ENCODE data around the gene RASSF5.
A peak's percentile ranks its signal among the peaks of the same experiment; 100 is the strongest.
"Not testable (repeated sequence)": the region's sequence is repeated elsewhere in the genome, so short reads cannot be mapped to it uniquely, and the experiment has no call there.

The RASSF5 gene

GRCh38 chr1:206575165-206575893, 68.0 kb downstream of the RASSF5 start:
- DNase-seq, result no peak

GRCh38 chr1:206575894-206576737, 68.8 kb downstream of the RASSF5 start:
- DNase-seq, result peak; percentile 28

- no peak for DNase-seq
Measured at GRCh38 chr1:206577626-206578025, 70.3 kb downstream of the RASSF5 start.

GRCh38 chr1:206578068-206578977, 71.0 kb downstream of the RASSF5 start:
- DNase-seq, result no peak

- no peak for DNase-seq
Measured at GRCh38 chr1:206578978-206579374, 71.6 kb downstream of the RASSF5 start.

GRCh38 chr1:206579747-206580437, 72.6 kb downstream of the RASSF5 start:
- no peak for DNase-seq

GRCh38 chr1:206580438-206581113, 73.2 kb downstream of the RASSF5 start:
- DNase-seq, result no peak

GRCh38 chr1:206581114-206581497, 73.8 kb downstream of the RASSF5 start:
- not testable (repeated sequence) for DNase-seq

- no peak for DNase-seq
Measured at GRCh38 chr1:206581571-206581981, 74.2 kb downstream of the RASSF5 start.

- no peak for DNase-seq
Measured at GRCh38 chr1:206582537-206582936, 75.2 kb downstream of the RASSF5 start.

- DNase-seq, result no peak
Measured at GRCh38 chr1:206582971-206583706, 75.8 kb downstream of the RASSF5 start.

- peak; percentile 62 for DNase-seq
Measured at GRCh38 chr1:206583707-206584648, 76.6 kb downstream of the RASSF5 start.

GRCh38 chr1:206584683-206585082, 77.4 kb downstream of the RASSF5 start:
- no peak for DNase-seq

- DNase-seq, result no peak
Measured at GRCh38 chr1:206586501-206587445, 79.4 kb downstream of the RASSF5 start.

GRCh38 chr1:206587904-206588303, 80.6 kb downstream of the RASSF5 start:
- DNase-seq, result no peak

GRCh38 chr1:206588492-206588891, 81.2 kb downstream of the RASSF5 start:
- DNase-seq, result no peak

GRCh38 chr1:206589206-206589605, 81.9 kb downstream of the RASSF5 start:
- no peak for DNase-seq

GRCh38 chr1:206590025-206590758, 82.9 kb downstream of the RASSF5 start:
- no peak for DNase-seq
